Spleen (tissue), 7 donors: Measurements from ENCODE around the gene DDO.

ENCODE experiments used
- CTCF ChIP-seq, 11 experiments: fragments of 200-600 bp in 7 of 11; fragments of 450-650 bp in 4 of 11; sonication (generic) in 4 of 11; IDR thresholded peaks in 8 of 11; conservative IDR thresholded peaks in 3 of 11; 1 replicate in 7 of 11; 2 replicates in 4 of 11; pipeline versions ENCODE4 v1.4.0 to v1.8.0; 2016 to 2021; ENCODE audit warnings: antibody characterized with exemption in 11 of 11, inconsistent platforms in 4 of 11, mild to moderate bottlenecking in 1 of 11
- POLR2A ChIP-seq, 3 donors: fragments of 450-650 bp; IDR thresholded peaks; one replicate each; pipeline ENCODE4 v1.5.1; 2017; ENCODE audit warnings: antibody characterized with exemption in 3 of 3, mild to moderate bottlenecking in 1 of 3
- POLR2AphosphoS5 ChIP-seq, 3 donors: sonication (generic); formaldehyde crosslinking; IDR thresholded peaks; one replicate each; pipeline ENCODE4 v1.5.1; 2017; ENCODE audit warnings: antibody characterized with exemption in 3 of 3
- donor health status: DM: no; HTN: no; CAD: no; lungs with moderate emphysema.
- donor health status: DM: no; HTN: no; CAD: no.
- donor health status: DM: no; HTN: no; CAD: no.

DNA sequence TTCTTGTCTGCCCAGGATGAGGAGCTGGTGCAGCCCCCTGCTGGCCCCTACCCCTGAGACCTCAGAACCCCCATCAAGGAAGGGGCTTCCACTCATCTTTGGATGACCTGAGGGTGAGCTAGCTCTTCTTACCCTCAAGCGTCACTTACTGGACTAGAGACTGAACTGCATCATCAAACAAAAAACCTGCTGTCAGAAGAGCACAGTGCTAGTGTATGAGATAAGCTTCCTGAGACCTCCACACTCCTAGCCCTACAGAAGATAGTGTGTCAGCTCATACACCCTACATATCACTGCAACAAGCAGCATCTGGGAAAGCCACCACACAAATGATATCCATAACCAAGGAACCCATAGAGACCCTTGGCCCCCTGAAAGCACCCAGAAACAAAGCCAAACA lies 46.0 kb upstream of the DDO start:
- TF ChIP-seq CTCF (IDR thresholded peaks at IDR 0.05 in 8 of 11, conservative IDR thresholded peaks at IDR 0.05 in 3 of 11) (no peak), POLR2A (IDR thresholded peaks at IDR 0.05) (no peak), POLR2AphosphoS5 (IDR thresholded peaks at IDR 0.05) (no peak)
